Type B pancreatic cell (in vitro differentiated cells): ENCODE measurements around the gene OTOF. TPM values are rescaled to one million over a fixed set of nuclear protein-coding genes. Genes with fewer than 3 reads are reported as not detected.

Source experiments
- DNase-seq: peaks from one replicate; pipeline ENCODE4 v3.0.0; 2021; ENCODE audit warnings: mixed read lengths; ENCODE audit not compliant: unreplicated experiment; ENCODE audit errors: extremely low spot score
- H3K27ac Mint-ChIP-seq: 2 replicates; pipeline ENCODE4 v1.8.0; 2021; ENCODE audit warnings: mild to moderate bottlenecking, mixed read lengths
- H3K27me3 Mint-ChIP-seq: 2 replicates; pipeline ENCODE4 v1.8.0; 2021; ENCODE audit warnings: mixed read lengths
- H3K36me3 Mint-ChIP-seq: 2 replicates; pipeline ENCODE4 v1.8.0; 2021; ENCODE audit warnings: mixed read lengths
- H3K4me1 Mint-ChIP-seq: one replicate; pipeline ENCODE4 v1.8.0; 2021; ENCODE audit warnings: mixed read lengths; ENCODE audit not compliant: unreplicated experiment
- H3K4me3 Mint-ChIP-seq: 2 replicates; pipeline ENCODE4 v1.8.0; 2021; ENCODE audit warnings: mild to moderate bottlenecking, mixed read lengths
- H3K9me3 Mint-ChIP-seq: 2 replicates; pipeline ENCODE4 v1.8.0; 2021; ENCODE audit warnings: mixed read lengths
- CTCF ChIP-seq: fragments of 200-600 bp; sonication (generic); conservative IDR thresholded peaks from 2 replicates; pipeline ENCODE4 v1.5.0; 2021; ENCODE audit warnings: antibody characterized with exemption, mild to moderate bottlenecking
- long read RNA-seq: library from polyadenylated mRNA; unstranded; transcript quantifications from one replicate; pipeline ENCODE4 v2.0.0, GENCODE V29; 2020
- total RNA-seq: library from RNA; stranded (reverse); gene quantifications from 2 replicates; pipeline ENCODE4 v1.2.1, GENCODE V29; 2021; ENCODE audit warnings: low replicate concordance

The OTOF gene
- total RNA-seq, result 0.05 TPM in 1 of 2 replicates, not detected in the other
- long read RNA-seq, result 0 reads

- Mint-ChIP-seq H3K9me3 (no peaks in the 10 kb centered on the region), H3K27ac (no peak within 1 kb of the TSS), H3K4me3 (no peak within 1 kb of the TSS), H3K4me1 (peaks cover 3% of the 10 kb centered on the region), H3K36me3 (no peaks in the 10 kb centered on the region), H3K27me3 (peaks cover 4% of the 10 kb centered on the region)
- no peak for DNase-seq
- TF ChIP-seq CTCF, result no peak
These were observed at the start of gene OTOF for GRCh38 chr2:26477911-26478253. TSS of gene OTOF (minus strand) at chr2:26478124.

- H3K36me3 Mint-ChIP-seq, result no peaks in the 10 kb centered on the region
- no peak overlapping the region for H3K4me3 Mint-ChIP-seq
- no peaks in the 10 kb centered on the region for H3K9me3 Mint-ChIP-seq
- no peak overlapping the region for H3K27ac Mint-ChIP-seq
- no peak for DNase-seq
- H3K27me3 Mint-ChIP-seq, result peaks cover 13% of the 10 kb centered on the region
- no peak for TF ChIP-seq CTCF
- no peaks in the 10 kb centered on the region for H3K4me1 Mint-ChIP-seq
These were observed 48.7 kb upstream of the OTOF start for GRCh38 chr2:26526589-26526988.

GRCh38 chr2:26526105-26526504 lies 48.2 kb upstream of the OTOF start:
- no peak for DNase-seq
- TF ChIP-seq CTCF, result no peak
- no peaks in the 10 kb centered on the region for H3K4me1 Mint-ChIP-seq
- peaks cover 12% of the 10 kb centered on the region for H3K27me3 Mint-ChIP-seq
- H3K4me3 Mint-ChIP-seq, result no peak overlapping the region
- no peaks in the 10 kb centered on the region for H3K36me3 Mint-ChIP-seq
- no peak overlapping the region for H3K27ac Mint-ChIP-seq
- no peaks in the 10 kb centered on the region for H3K9me3 Mint-ChIP-seq

GRCh38 chr2:26523750-26524149 lies 45.8 kb upstream of the OTOF start:
- H3K27me3 Mint-ChIP-seq, result peaks cover 23% of the 10 kb centered on the region
- DNase-seq, result no peak
- TF ChIP-seq CTCF, result no peak
- H3K4me1 Mint-ChIP-seq, result peaks cover 6% of the 10 kb centered on the region
- no peak overlapping the region for H3K4me3 Mint-ChIP-seq
- H3K9me3 Mint-ChIP-seq, result no peaks in the 10 kb centered on the region
- no peaks in the 10 kb centered on the region for H3K36me3 Mint-ChIP-seq
- H3K27ac Mint-ChIP-seq, result no peak overlapping the region

GRCh38 chr2:26522751-26523171 lies 44.8 kb upstream of the OTOF start:
- peaks cover 6% of the 10 kb centered on the region for H3K4me1 Mint-ChIP-seq
- no peak for TF ChIP-seq CTCF
- H3K36me3 Mint-ChIP-seq, result no peaks in the 10 kb centered on the region
- no peak overlapping the region for H3K27ac Mint-ChIP-seq
- no peak overlapping the region for H3K4me3 Mint-ChIP-seq
- DNase-seq, result no peak
- H3K27me3 Mint-ChIP-seq, result peaks cover 23% of the 10 kb centered on the region
- no peaks in the 10 kb centered on the region for H3K9me3 Mint-ChIP-seq

GRCh38 chr2:26522325-26522724 lies 44.4 kb upstream of the OTOF start:
- Mint-ChIP-seq H3K4me3 (no peak overlapping the region), H3K4me1 (peaks cover 6% of the 10 kb centered on the region), H3K27ac (no peak overlapping the region), H3K27me3 (peaks cover 23% of the 10 kb centered on the region), H3K9me3 (no peaks in the 10 kb centered on the region), H3K36me3 (no peaks in the 10 kb centered on the region)
- DNase-seq, result no peak
- TF ChIP-seq CTCF, result no peak
